ENCODE data around the gene TACR2. TPM values are rescaled to one million over a fixed set of nuclear protein-coding genes. Genes with fewer than 3 reads are reported as not detected.

TACR2 gene
- total RNA-seq, 1 donor from 2014 or later = 0.90 TPM

DNA sequence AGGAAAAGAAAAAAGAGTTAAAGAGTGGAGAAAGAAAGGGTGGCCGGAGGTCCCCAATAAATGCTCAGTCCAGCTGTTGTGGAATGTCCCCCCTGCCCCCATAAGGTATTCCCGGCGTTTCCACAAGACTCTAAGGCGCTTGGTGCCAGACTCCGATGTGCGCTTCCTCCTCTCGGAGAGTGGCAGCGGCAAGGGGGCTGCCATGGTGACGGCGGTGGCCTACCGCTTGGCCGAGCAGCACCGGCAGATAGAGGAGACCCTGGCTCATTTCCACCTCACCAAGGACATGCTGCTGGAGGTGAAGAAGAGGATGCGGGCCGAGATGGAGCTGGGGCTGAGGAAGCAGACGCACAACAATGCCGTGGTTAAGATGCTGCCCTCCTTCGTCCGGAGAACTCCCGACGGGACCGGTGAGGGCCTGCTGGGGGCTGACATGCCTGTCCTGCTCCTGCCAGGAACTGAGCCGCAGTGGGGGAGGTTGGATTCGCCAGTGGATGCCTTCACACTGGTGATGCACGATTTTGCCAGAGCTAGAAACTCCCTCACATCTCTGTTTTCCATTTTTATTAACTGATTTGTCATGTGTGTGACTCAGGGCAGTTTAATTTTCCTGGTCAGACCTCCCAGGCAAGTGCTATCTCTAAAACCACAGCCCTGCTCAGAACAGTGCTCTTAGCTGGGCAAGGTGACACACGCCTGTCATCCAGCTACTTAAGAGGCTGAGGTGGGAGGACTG, 34.2 kb downstream of the TACR2 start:
- peaks cover 94% of the 10 kb centered on the region for H3K36me3 ChIP-seq
- ATAC-seq (no peak), DNase-seq (no peak)
- no peaks in the 10 kb centered on the region for H3K27me3 ChIP-seq
- H3K27ac ChIP-seq = no peak overlapping the region
- intact Hi-C loops (cut with DNase I) = no loop called here
- H3K4me3 ChIP-seq = no peak overlapping the region
- TF ChIP-seq, protein P1, sequence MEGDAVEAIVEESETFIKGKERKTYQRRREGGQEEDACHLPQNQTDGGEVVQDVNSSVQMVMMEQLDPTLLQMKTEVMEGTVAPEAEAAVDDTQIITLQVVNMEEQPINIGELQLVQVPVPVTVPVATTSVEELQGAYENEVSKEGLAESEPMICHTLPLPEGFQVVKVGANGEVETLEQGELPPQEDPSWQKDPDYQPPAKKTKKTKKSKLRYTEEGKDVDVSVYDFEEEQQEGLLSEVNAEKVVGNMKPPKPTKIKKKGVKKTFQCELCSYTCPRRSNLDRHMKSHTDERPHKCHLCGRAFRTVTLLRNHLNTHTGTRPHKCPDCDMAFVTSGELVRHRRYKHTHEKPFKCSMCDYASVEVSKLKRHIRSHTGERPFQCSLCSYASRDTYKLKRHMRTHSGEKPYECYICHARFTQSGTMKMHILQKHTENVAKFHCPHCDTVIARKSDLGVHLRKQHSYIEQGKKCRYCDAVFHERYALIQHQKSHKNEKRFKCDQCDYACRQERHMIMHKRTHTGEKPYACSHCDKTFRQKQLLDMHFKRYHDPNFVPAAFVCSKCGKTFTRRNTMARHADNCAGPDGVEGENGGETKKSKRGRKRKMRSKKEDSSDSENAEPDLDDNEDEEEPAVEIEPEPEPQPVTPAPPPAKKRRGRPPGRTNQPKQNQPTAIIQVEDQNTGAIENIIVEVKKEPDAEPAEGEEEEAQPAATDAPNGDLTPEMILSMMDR (IDR thresholded peaks at IDR 0.05) = no peak
- H3K9me3 ChIP-seq = no peaks in the 10 kb centered on the region
- H3K4me1 ChIP-seq = peaks cover 25% of the 10 kb centered on the region

DNA sequence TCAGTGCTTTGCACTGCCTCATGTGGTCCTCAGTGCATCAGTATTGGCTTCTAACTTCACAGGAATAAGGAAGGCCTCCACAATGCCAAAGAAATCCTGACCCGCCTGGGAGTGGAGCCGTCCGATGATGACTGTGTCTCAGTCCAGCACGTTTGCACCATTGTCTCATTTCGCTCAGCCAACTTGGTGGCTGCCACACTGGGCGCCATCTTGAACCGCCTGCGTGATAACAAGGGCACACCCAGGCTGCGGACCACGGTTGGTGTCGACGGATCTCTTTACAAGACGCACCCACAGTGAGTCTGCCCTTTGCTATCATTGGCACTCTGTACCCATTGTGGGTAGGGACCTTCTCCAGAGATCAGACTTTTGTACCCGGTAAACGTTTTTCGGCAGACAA, 36.9 kb downstream of the TACR2 start:
- TF ChIP-seq, protein P1 (IDR thresholded peaks at IDR 0.05) = no peak
- Histone ChIP-seq H3K9me3 (no peaks in the 10 kb centered on the region), H3K27me3 (no peaks in the 10 kb centered on the region), H3K36me3 (peaks cover 82% of the 10 kb centered on the region), H3K4me3 (no peak overlapping the region), H3K27ac (no peak overlapping the region), H3K4me1 (peaks cover 46% of the 10 kb centered on the region)
- intact Hi-C loops (cut with DNase I) = loop anchor here (10.0 kb wide), 1 partner anchor 55 kb away; no protein-coding TSS in a partner anchor
- no peak for DNase-seq
- ATAC-seq = no peak

DNA sequence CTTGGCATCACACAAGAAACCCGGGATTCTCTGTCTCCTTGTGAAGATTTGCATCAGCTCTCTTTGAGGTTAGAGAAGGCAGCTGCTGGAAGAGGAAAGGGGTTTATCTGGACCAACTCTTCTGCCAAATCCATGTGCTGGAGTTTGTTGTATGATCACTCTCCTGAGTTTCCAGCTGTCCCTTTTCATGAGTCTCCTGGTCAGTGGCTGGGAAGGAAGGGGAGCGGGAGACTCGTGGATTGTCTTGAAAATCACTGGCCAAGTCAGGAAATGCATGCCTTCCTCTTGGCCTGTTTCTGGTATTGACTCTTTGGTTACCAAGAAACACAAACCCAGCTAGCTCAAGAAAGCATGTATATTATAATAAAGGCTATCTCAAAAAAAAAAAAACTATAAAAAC, 38.8 kb downstream of the TACR2 start:
- H3K4me3 ChIP-seq = no peak overlapping the region
- DNase-seq (no peak), ATAC-seq (peak; percentile 30)
- intact Hi-C loops (cut with DNase I) = loop anchor here (10.0 kb wide), 1 partner anchor 53 kb away; no protein-coding TSS in a partner anchor
- H3K27ac ChIP-seq = peak overlapping the region; percentile 56
- TF ChIP-seq, protein P1 (IDR thresholded peaks at IDR 0.05) = no peak
- H3K4me1 ChIP-seq = peaks cover 38% of the 10 kb centered on the region
- no peaks in the 10 kb centered on the region for H3K9me3 ChIP-seq
- H3K36me3 ChIP-seq = peaks cover 76% of the 10 kb centered on the region
- no peaks in the 10 kb centered on the region for H3K27me3 ChIP-seq

DNA sequence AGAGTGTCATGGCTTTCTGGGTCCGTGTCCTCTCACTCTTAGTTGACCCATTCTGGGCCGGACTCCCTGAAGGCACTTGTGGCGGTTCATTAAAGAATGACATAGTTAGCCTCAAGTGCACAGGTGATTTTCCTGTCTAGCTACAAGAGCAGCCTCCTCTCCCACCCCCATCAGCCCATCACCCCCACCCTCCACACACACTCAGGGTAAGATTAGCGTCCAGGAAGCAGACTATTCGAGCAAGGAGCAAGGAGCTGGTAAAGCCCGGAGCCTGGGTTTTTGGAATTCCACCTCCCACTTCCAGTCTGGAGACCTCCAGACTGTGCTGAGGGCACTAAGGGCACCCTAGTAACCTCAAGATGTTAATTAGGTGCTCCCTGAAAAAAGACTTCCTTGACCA, 39.5 kb downstream of the TACR2 start:
- Histone ChIP-seq H3K27ac (peak overlapping the region; percentile 42), H3K27me3 (no peaks in the 10 kb centered on the region), H3K36me3 (peaks cover 72% of the 10 kb centered on the region), H3K9me3 (no peaks in the 10 kb centered on the region), H3K4me3 (no peak overlapping the region), H3K4me1 (peaks cover 34% of the 10 kb centered on the region)
- DNase-seq (no peak), ATAC-seq (no peak)
- TF ChIP-seq, protein P1 (IDR thresholded peaks at IDR 0.05) = no peak
- intact Hi-C loops (cut with DNase I) = loop anchor here (10.0 kb wide), 1 partner anchor 52 kb away; no protein-coding TSS in a partner anchor

GRCh38 chr10:69376662-69377061, 40.1 kb downstream of the TACR2 start:
- H3K4me3 ChIP-seq = no peak overlapping the region
- TF ChIP-seq, protein P1 (IDR thresholded peaks at IDR 0.05) = no peak
- DNase-seq = no peak
- H3K4me1 ChIP-seq = peaks cover 34% of the 10 kb centered on the region
- H3K36me3 ChIP-seq = peaks cover 72% of the 10 kb centered on the region
- intact Hi-C loops (cut with DNase I) = loop anchor here (10.0 kb wide), 1 partner anchor 52 kb away; no protein-coding TSS in a partner anchor
- peak overlapping the region; percentile 36 for H3K27ac ChIP-seq
- H3K9me3 ChIP-seq = no peaks in the 10 kb centered on the region
- no peak for ATAC-seq
- H3K27me3 ChIP-seq = no peaks in the 10 kb centered on the region

Measured in upper lobe of right lung (tissue), 1 donor.